ENCODE data around the gene ASB18. TPM values are rescaled to one million over a fixed set of nuclear protein-coding genes. Genes with fewer than 3 reads are reported as not detected.

The ASB18 gene
- total and polyA plus RNA-seq, 4 donors = not detected

DNA sequence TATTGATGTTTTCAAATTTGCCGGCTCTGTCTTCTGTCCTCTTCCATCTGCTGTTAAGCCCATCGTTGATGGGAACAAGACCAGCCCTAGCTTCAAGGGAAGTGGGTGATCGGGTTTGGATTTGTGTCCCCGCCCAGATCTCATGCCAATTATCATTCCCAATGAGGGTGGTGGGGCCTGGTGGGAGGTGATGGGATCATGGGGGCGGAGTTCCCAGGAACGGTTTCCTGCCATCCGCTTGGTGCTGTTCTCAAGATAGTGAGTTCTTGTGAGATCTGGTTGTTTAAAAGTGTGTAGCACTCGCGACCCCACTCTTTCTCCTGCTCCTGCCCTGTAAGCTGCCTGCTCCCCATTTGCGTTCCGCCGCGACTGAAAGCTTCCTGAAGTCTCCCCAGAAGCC, 9.5 kb downstream of the ASB18 start:
- Histone ChIP-seq H3K4me3 (ENCODE audit: low read depth in 1 of 3, low read length in 3 of 3) (no peak overlapping the region), H3K4me1 (ENCODE audit: control insufficient read depth in 4 of 4, insufficient read depth in 4 of 4, low read length in 3 of 4) (no peaks in the 10 kb centered on the region), H3K36me3 (ENCODE audit: control insufficient read depth in 4 of 4, insufficient read depth in 3 of 4, low read depth in 1 of 4, low read length in 3 of 4) (no peaks in the 10 kb centered on the region), H3K9me3 (ENCODE audit: control insufficient read depth in 4 of 4, low read length in 3 of 4) (no peaks in the 10 kb centered on the region), H3K9ac (ENCODE audit: low read depth in 1 of 2, low read length in 2 of 2) (no peak overlapping the region), H3K27ac (ENCODE audit: low read depth in 1 of 2, low read length in 2 of 2) (no peak overlapping the region), H3K27me3 (ENCODE audit: control insufficient read depth in 4 of 4, insufficient read depth in 4 of 4, low read length in 3 of 4) (peaks cover 0 to 3% (median under 1%) of the 10 kb centered on the region in 4 donors)
- TF ChIP-seq NR2F2 (IDR thresholded peaks at IDR 0.05) (no peak), RXRA (IDR thresholded peaks at IDR 0.05) (no peak), TAF1 (conservative IDR thresholded peaks at IDR 0.05) (no peak), FOXA2 (IDR thresholded peaks at IDR 0.05) (no peak)
- DNase-seq (ENCODE audit: low spot score) = no peak
- WGBS = 64% methylated on average over 13 of the region's 13 CpGs

GRCh38 chr2:236254001-236254400, 10.2 kb downstream of the ASB18 start:
- Histone ChIP-seq H3K36me3 (ENCODE audit: control insufficient read depth in 4 of 4, insufficient read depth in 3 of 4, low read depth in 1 of 4, low read length in 3 of 4) (no peaks in the 10 kb centered on the region), H3K9me3 (ENCODE audit: control insufficient read depth in 4 of 4, low read length in 3 of 4) (no peaks in the 10 kb centered on the region)
- WGBS = 82% methylated on average over 3 of the region's 3 CpGs

More at GRCh38 chr2:236254001-236254400, 10.2 kb downstream of the ASB18 start:
- no peak for DNase-seq (ENCODE audit: low spot score)
- Histone ChIP-seq H3K4me3 (ENCODE audit: low read depth in 1 of 3, low read length in 3 of 3) (no peak overlapping the region), H3K27ac (ENCODE audit: low read depth in 1 of 2, low read length in 2 of 2) (no peak overlapping the region), H3K27me3 (ENCODE audit: control insufficient read depth in 4 of 4, insufficient read depth in 4 of 4, low read length in 3 of 4) (peaks cover 0 to 3% (median 2%) of the 10 kb centered on the region in 4 donors), H3K9ac (ENCODE audit: low read depth in 1 of 2, low read length in 2 of 2) (no peak overlapping the region), H3K4me1 (ENCODE audit: control insufficient read depth in 4 of 4, insufficient read depth in 4 of 4, low read length in 3 of 4) (no peaks in the 10 kb centered on the region)
- TF ChIP-seq JUND (IDR thresholded peaks at IDR 0.05) = no peak
- TF ChIP-seq YY1 (IDR thresholded peaks at IDR 0.05) = no peak
- no peak for TF ChIP-seq TAF1 (conservative IDR thresholded peaks at IDR 0.05)
- TF ChIP-seq FOXA1 (IDR thresholded peaks at IDR 0.05) = no peak
- TF ChIP-seq HNF4G (IDR thresholded peaks at IDR 0.05) = no peak
- TF ChIP-seq RAD21 (IDR thresholded peaks at IDR 0.05) = no peak
- no peak for TF ChIP-seq HNF4A (conservative IDR thresholded peaks at IDR 0.05)
- TF ChIP-seq RXRA (IDR thresholded peaks at IDR 0.05) = no peak
- no peak for TF ChIP-seq SP1 (IDR thresholded peaks at IDR 0.05)
- TF ChIP-seq NR2F2 (IDR thresholded peaks at IDR 0.05) = no peak
- TF ChIP-seq, protein P1, sequence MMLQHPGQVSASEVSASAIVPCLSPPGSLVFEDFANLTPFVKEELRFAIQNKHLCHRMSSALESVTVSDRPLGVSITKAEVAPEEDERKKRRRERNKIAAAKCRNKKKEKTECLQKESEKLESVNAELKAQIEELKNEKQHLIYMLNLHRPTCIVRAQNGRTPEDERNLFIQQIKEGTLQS (IDR thresholded peaks at IDR 0.05) = no peak
- TF ChIP-seq FOXA2 (IDR thresholded peaks at IDR 0.05) = no peak
- TF ChIP-seq GABPA (IDR thresholded peaks at IDR 0.05 in 1 of 2, conservative IDR thresholded peaks at IDR 0.05 in 1 of 2) = no peak
- TF ChIP-seq, protein P2, sequence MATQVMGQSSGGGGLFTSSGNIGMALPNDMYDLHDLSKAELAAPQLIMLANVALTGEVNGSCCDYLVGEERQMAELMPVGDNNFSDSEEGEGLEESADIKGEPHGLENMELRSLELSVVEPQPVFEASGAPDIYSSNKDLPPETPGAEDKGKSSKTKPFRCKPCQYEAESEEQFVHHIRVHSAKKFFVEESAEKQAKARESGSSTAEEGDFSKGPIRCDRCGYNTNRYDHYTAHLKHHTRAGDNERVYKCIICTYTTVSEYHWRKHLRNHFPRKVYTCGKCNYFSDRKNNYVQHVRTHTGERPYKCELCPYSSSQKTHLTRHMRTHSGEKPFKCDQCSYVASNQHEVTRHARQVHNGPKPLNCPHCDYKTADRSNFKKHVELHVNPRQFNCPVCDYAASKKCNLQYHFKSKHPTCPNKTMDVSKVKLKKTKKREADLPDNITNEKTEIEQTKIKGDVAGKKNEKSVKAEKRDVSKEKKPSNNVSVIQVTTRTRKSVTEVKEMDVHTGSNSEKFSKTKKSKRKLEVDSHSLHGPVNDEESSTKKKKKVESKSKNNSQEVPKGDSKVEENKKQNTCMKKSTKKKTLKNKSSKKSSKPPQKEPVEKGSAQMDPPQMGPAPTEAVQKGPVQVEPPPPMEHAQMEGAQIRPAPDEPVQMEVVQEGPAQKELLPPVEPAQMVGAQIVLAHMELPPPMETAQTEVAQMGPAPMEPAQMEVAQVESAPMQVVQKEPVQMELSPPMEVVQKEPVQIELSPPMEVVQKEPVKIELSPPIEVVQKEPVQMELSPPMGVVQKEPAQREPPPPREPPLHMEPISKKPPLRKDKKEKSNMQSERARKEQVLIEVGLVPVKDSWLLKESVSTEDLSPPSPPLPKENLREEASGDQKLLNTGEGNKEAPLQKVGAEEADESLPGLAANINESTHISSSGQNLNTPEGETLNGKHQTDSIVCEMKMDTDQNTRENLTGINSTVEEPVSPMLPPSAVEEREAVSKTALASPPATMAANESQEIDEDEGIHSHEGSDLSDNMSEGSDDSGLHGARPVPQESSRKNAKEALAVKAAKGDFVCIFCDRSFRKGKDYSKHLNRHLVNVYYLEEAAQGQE (IDR thresholded peaks at IDR 0.05) = no peak
- TF ChIP-seq, protein P3, sequence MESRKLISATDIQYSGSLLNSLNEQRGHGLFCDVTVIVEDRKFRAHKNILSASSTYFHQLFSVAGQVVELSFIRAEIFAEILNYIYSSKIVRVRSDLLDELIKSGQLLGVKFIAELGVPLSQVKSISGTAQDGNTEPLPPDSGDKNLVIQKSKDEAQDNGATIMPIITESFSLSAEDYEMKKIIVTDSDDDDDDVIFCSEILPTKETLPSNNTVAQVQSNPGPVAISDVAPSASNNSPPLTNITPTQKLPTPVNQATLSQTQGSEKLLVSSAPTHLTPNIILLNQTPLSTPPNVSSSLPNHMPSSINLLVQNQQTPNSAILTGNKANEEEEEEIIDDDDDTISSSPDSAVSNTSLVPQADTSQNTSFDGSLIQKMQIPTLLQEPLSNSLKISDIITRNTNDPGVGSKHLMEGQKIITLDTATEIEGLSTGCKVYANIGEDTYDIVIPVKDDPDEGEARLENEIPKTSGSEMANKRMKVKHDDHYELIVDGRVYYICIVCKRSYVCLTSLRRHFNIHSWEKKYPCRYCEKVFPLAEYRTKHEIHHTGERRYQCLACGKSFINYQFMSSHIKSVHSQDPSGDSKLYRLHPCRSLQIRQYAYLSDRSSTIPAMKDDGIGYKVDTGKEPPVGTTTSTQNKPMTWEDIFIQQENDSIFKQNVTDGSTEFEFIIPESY (IDR thresholded peaks at IDR 0.05) = no peak
- no peak for TF ChIP-seq MAX (IDR thresholded peaks at IDR 0.05)
- TF ChIP-seq CTCF (IDR thresholded peaks at IDR 0.05; ENCODE audit: low read depth, low read length, missing input control) = no peak
- no peak for TF ChIP-seq EGR1 (IDR thresholded peaks at IDR 0.05; ENCODE audit: low read depth in 2 of 2)
